ENCODE results near the gene HAL. TPM values are rescaled to one million over a fixed set of nuclear protein-coding genes. Genes with fewer than 3 reads are reported as not detected.

HAL gene
- total and polyA plus RNA-seq, 10 of the 15 experiments (the other 5 are each of a cell fraction or from before 2014, with no cell fraction given): 0.04 to 0.45 (median 0.13) TPM; not detected in 1

DNA sequence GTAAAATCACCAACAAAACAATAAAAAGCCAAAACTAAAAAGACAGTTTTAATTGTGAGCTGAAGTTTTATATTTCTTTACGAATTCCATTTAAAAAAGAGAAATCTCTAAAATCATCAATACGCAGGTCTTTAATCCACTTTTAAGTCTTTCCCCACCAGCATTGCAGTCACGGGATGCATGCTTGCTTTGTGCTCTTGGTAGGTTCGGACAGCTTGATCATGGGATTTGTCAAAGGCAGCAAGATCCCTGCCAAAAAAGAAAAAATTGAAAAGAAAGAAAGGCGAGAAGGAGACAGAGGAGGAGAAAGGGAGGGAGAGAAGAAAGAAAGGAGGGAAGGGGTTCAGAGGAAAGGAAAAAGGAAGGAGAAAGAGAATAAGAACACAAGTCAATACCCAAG, 4.7 kb upstream of the HAL start (continued):
- TF ChIP-seq, protein P1, sequence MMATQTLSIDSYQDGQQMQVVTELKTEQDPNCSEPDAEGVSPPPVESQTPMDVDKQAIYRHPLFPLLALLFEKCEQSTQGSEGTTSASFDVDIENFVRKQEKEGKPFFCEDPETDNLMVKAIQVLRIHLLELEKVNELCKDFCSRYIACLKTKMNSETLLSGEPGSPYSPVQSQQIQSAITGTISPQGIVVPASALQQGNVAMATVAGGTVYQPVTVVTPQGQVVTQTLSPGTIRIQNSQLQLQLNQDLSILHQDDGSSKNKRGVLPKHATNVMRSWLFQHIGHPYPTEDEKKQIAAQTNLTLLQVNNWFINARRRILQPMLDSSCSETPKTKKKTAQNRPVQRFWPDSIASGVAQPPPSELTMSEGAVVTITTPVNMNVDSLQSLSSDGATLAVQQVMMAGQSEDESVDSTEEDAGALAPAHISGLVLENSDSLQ (IDR thresholded peaks at IDR 0.05): no peak
- TF ChIP-seq, protein P2, sequence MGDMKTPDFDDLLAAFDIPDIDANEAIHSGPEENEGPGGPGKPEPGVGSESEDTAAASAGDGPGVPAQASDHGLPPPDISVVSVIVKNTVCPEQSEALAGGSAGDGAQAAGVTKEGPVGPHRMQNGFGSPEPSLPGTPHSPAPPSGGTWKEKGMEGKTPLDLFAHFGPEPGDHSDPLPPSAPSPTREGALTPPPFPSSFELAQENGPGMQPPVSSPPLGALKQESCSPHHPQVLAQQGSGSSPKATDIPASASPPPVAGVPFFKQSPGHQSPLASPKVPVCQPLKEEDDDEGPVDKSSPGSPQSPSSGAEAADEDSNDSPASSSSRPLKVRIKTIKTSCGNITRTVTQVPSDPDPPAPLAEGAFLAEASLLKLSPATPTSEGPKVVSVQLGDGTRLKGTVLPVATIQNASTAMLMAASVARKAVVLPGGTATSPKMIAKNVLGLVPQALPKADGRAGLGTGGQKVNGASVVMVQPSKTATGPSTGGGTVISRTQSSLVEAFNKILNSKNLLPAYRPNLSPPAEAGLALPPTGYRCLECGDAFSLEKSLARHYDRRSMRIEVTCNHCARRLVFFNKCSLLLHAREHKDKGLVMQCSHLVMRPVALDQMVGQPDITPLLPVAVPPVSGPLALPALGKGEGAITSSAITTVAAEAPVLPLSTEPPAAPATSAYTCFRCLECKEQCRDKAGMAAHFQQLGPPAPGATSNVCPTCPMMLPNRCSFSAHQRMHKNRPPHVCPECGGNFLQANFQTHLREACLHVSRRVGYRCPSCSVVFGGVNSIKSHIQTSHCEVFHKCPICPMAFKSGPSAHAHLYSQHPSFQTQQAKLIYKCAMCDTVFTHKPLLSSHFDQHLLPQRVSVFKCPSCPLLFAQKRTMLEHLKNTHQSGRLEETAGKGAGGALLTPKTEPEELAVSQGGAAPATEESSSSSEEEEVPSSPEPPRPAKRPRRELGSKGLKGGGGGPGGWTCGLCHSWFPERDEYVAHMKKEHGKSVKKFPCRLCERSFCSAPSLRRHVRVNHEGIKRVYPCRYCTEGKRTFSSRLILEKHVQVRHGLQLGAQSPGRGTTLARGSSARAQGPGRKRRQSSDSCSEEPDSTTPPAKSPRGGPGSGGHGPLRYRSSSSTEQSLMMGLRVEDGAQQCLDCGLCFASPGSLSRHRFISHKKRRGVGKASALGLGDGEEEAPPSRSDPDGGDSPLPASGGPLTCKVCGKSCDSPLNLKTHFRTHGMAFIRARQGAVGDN (IDR thresholded peaks at IDR 0.05): no peak
- TF ChIP-seq NR2C1 (IDR thresholded peaks at IDR 0.05) (no peak), WRNIP1 (IDR thresholded peaks at IDR 0.05; ENCODE audit: borderline replicate concordance, low read depth, low read length) (no peak), CBX3 (IDR thresholded peaks at IDR 0.05; ENCODE audit: borderline replicate concordance, low read depth) (no peak), ZZZ3 (IDR thresholded peaks at IDR 0.05; ENCODE audit: control insufficient read depth, insufficient read length, low read depth) (no peak)

DNA sequence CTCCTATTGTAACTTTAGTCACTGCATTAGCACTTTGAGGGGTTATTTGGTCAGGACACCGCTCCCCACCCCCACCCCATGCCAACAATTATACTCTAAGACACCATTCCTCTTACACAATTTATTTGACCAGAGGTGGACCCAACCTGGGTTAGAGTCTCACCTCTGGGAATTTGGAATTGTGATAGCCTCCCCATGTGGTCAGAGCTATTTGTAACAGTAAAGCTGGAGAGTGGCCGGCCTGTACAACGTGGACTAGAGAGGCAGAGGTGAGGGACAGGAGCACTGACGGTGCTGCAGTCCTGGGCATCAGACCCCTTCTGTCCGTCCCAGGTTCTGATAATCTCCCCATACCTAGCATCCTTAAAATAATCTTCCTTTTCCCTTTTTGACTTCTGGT, 3.3 kb upstream of the HAL start:
- TF ChIP-seq BACH1 (IDR thresholded peaks at IDR 0.05; ENCODE audit: borderline replicate concordance) (no peak), NR2C1 (IDR thresholded peaks at IDR 0.05) (no peak), CHD2 (IDR thresholded peaks at IDR 0.05; ENCODE audit: borderline replicate concordance, low read depth, low read length) (no peak), NR2F1 (conservative IDR thresholded peaks at IDR 0.05) (no peak)
- TF ChIP-seq, protein P3, sequence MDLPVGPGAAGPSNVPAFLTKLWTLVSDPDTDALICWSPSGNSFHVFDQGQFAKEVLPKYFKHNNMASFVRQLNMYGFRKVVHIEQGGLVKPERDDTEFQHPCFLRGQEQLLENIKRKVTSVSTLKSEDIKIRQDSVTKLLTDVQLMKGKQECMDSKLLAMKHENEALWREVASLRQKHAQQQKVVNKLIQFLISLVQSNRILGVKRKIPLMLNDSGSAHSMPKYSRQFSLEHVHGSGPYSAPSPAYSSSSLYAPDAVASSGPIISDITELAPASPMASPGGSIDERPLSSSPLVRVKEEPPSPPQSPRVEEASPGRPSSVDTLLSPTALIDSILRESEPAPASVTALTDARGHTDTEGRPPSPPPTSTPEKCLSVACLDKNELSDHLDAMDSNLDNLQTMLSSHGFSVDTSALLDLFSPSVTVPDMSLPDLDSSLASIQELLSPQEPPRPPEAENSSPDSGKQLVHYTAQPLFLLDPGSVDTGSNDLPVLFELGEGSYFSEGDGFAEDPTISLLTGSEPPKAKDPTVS (IDR thresholded peaks at IDR 0.05; ENCODE audit: low read depth, low read length): no peak
- no peaks in the 10 kb centered on the region for H3K36me3 ChIP-seq (ENCODE audit: control insufficient read depth in 2 of 2, insufficient read depth in 2 of 2, low read length in 1 of 2)
- WGBS (ENCODE audit: insufficient coverage, insufficient replicate concordance, low lambda C conversion rate, missing lambda C conversion rate): 86% methylated on average over 5 of the region's 5 CpGs
- in situ Hi-C loops (cut with MboI): no loop called here
- no peak overlapping the region for H3K4me3 ChIP-seq
- no TSS peak for BruUV-seq (replicated peaks)
- no peak overlapping the region for H3K9ac ChIP-seq (ENCODE audit: control insufficient read depth, insufficient read depth, low read length)
- SMC1A ChIA-PET (ENCODE audit: uncharacterized antibody, unreplicated experiment): interaction anchor here (1.0 to 3.7 kb wide), 6 partner anchors 13 to 518 kb away, joined by 3 to 51 read pairs (median 5); no protein-coding TSS in a partner anchor
- H3K27me3 ChIP-seq (replicated peaks in 1 of 2; ENCODE audit: control insufficient read depth in 2 of 2, insufficient read depth in 2 of 2, low read length in 1 of 2): no peaks in the 10 kb centered on the region
- no peaks in the 10 kb centered on the region for H3K9me3 ChIP-seq (replicated peaks; ENCODE audit: control insufficient read depth, insufficient read depth, low read length)
- POLR2A ChIA-PET: no interaction called here
- CTCF ChIA-PET: interaction anchor here (0.6 to 6.8 kb wide), 17 partner anchors 10 to 1899 kb away, joined by 3 to 116 read pairs (median 5); partner anchors contain the start of gene CCDC38
- RAD21 ChIA-PET (ENCODE audit: unreplicated experiment): interaction anchor here (1.0 to 3.5 kb wide), 4 partner anchors 10 to 215 kb away, joined by 3 to 39 read pairs (median 10); no protein-coding TSS in a partner anchor
- no peaks in the 10 kb centered on the region for H4K20me1 ChIP-seq (ENCODE audit: control insufficient read depth, insufficient read depth)
- no peak overlapping the region for H3K4me2 ChIP-seq (ENCODE audit: control insufficient read depth, insufficient read depth)
- no peak overlapping the region for H3K27ac ChIP-seq (ENCODE audit: control insufficient read depth, insufficient read depth)
- no peaks in the 10 kb centered on the region for H3K4me1 ChIP-seq (ENCODE audit: control insufficient read depth, insufficient read depth, low read length)
- no peaks in the 10 kb centered on the region for H3K79me2 ChIP-seq (ENCODE audit: control insufficient read depth, insufficient read depth, low read length)
- no peak overlapping the region for H2AFZ ChIP-seq (ENCODE audit: control insufficient read depth, low read depth, low read length)
- ATAC-seq: no peak
- no peak for DNase-seq (ENCODE audit: low read depth, low spot score)
- no peak for FAIRE-seq
- intact Hi-C loops (cut with micrococcal nuclease; ENCODE audit: unreplicated experiment): no loop called here

Data from GM12878 (cell line).